GM12891 (cell line): ENCODE results near the gene MAGOH.

Experiments used
- POLR2A ChIP-seq: IDR thresholded peaks from 2 replicates; pipeline ENCODE4 v1.6.1; 2011; ENCODE audit warnings: low read depth, low read length, control low read depth
- POLR2AphosphoS5 ChIP-seq: IDR thresholded peaks from 2 replicates; pipeline ENCODE4 v1.6.1; 2011; ENCODE audit warnings: low read depth, low read length, control low read depth
- SPI1 ChIP-seq: IDR thresholded peaks from 2 replicates; pipeline ENCODE4 v1.6.1; 2011; ENCODE audit warnings: low read depth, low read length, control low read depth
- TAF1 ChIP-seq: IDR thresholded peaks from 2 replicates; pipeline ENCODE4 v1.6.1; 2011; ENCODE audit warnings: low read depth, low read length, control low read depth

- TF ChIP-seq POLR2A (no peak), SPI1 (no peak), POLR2AphosphoS5 (no peak), TAF1 (no peak)
Measured at GRCh38 chr1:53237638-53238037, 680 bp downstream of the MAGOH start.
